ENCODE measurements around the gene MARK2.

DNA sequence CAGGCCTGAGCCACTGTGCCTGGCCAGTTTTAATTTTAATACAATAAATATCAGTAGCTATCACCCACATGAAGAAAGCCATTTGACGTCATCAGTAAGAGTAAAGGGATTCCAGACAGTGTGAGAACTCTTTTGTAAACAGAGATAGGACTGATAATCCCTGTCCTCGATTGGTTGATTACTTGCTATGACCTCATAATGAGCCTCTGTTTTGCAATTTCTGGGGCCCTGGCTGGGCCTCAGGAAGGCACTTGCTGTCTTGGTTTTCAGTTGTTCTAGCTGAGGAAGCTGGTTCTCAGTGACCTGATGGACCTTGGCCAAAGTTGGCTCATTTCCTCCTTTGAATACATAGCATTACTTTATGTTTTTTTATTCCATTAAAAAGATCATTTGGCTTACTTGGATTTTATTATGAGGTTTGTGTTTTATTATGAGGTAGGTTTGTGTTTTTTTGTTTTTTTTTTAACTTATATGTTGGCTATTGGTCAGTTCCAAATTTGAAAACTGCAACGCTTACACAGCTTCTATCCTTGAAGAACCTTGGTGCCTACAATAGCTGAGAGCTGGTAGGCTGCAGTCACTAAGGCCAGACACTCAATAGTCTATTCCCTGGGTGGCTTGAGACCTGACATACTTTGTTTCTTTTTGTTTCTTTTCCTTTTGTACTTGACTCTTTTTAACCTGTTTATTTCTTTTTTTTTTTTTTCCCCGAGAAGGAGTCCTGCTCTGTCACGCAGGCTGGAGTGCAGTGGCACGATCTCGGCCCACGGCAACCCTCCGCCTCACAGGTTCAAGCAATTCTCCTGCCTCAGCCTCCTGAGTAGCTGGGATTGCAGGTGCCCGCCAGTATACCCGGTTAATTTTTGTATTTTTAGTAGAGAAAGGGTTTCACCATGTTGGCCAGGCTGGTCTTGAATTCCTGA lies 20.0 kb downstream of the MARK2 start:
- TF ChIP-seq, protein P1, sequence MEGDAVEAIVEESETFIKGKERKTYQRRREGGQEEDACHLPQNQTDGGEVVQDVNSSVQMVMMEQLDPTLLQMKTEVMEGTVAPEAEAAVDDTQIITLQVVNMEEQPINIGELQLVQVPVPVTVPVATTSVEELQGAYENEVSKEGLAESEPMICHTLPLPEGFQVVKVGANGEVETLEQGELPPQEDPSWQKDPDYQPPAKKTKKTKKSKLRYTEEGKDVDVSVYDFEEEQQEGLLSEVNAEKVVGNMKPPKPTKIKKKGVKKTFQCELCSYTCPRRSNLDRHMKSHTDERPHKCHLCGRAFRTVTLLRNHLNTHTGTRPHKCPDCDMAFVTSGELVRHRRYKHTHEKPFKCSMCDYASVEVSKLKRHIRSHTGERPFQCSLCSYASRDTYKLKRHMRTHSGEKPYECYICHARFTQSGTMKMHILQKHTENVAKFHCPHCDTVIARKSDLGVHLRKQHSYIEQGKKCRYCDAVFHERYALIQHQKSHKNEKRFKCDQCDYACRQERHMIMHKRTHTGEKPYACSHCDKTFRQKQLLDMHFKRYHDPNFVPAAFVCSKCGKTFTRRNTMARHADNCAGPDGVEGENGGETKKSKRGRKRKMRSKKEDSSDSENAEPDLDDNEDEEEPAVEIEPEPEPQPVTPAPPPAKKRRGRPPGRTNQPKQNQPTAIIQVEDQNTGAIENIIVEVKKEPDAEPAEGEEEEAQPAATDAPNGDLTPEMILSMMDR (IDR thresholded peaks at IDR 0.05; ENCODE audit: low read depth, low read length, poor library complexity, severe bottlenecking), result no peak
- no peak for TF ChIP-seq EZH2phosphoT487 (IDR thresholded peaks at IDR 0.05; ENCODE audit: borderline replicate concordance, low read length)

Measured in DOHH2 (cell line).